Mesenchymal stem cell (in vitro differentiated cells and primary cell): ENCODE results near the gene DENND5B. TPM values are rescaled to one million over a fixed set of nuclear protein-coding genes. Genes with fewer than 3 reads are reported as not detected.

Source experiments
- DNase-seq: peaks from one replicate; pipeline ENCODE4 v3.0.0-alpha.2; 2013
- H2AFZ ChIP-seq: one replicate; pipeline ENCODE4 v1.6.1; 2013; ENCODE audit warnings: low read depth, mild to moderate bottlenecking, control low read depth, inconsistent platforms, low read length, moderate library complexity
- H2AK5ac ChIP-seq: 2 replicates; pipeline ENCODE4 v1.6.1; 2013; ENCODE audit warnings: low read length, moderate library complexity, mild to moderate bottlenecking, inconsistent platforms; ENCODE audit not compliant: severe bottlenecking
- H2BK120ac ChIP-seq: one replicate; pipeline ENCODE4 v1.6.1; 2013; ENCODE audit warnings: low read depth, mild to moderate bottlenecking, inconsistent platforms, low read length, moderate library complexity
- H2BK12ac ChIP-seq, 2 experiments: one replicate each; pipeline ENCODE4 v1.6.1; 2013; ENCODE audit warnings: inconsistent platforms in 2 of 2, low read length in 2 of 2, mild to moderate bottlenecking in 2 of 2, moderate library complexity in 2 of 2, control low read depth in 1 of 2
- H2BK15ac ChIP-seq: one replicate; pipeline ENCODE4 v1.6.1; 2013; ENCODE audit warnings: mild to moderate bottlenecking, low read depth, inconsistent platforms; ENCODE audit not compliant: poor library complexity, severe bottlenecking
- H2BK5ac ChIP-seq: 2 replicates; pipeline ENCODE4 v1.6.1; 2013; ENCODE audit warnings: low read depth, mild to moderate bottlenecking, low read length, control low read depth, inconsistent platforms; ENCODE audit not compliant: poor library complexity, severe bottlenecking
- H3K14ac ChIP-seq, 2 experiments: one replicate each; pipeline ENCODE4 v1.6.1; 2013; ENCODE audit warnings: inconsistent platforms in 2 of 2, low read length in 2 of 2, control low read depth in 1 of 2, mild to moderate bottlenecking in 1 of 2, moderate library complexity in 1 of 2
- H3K18ac ChIP-seq, 2 experiments: one replicate each; pipeline ENCODE4 v1.6.1; 2013; ENCODE audit warnings: inconsistent platforms in 2 of 2, low read length in 2 of 2, control low read depth in 1 of 2, low read depth in 1 of 2, mild to moderate bottlenecking in 1 of 2
- H3K23ac ChIP-seq, 2 experiments: one replicate each; pipeline ENCODE4 v1.6.1; 2013; ENCODE audit warnings: inconsistent platforms in 2 of 2, low read length in 2 of 2, mild to moderate bottlenecking in 2 of 2, moderate library complexity in 2 of 2, control low read depth in 1 of 2
- H3K27ac ChIP-seq: 2 replicates; pipeline ENCODE4 v1.5.1; 2013; ENCODE audit warnings: mild to moderate bottlenecking, moderate library complexity, low read length, control low read depth, inconsistent platforms; ENCODE audit not compliant: poor library complexity, severe bottlenecking
- H3K27me3 ChIP-seq, 2 experiments: 2 replicates each; pipeline versions ENCODE4 v1.6.1 to v1.7.0; 2013; ENCODE audit warnings: low read length in 2 of 2, mild to moderate bottlenecking in 2 of 2, moderate library complexity in 2 of 2, control low read depth in 1 of 2, inconsistent platforms in 1 of 2; ENCODE audit not compliant: control insufficient read depth in 1 of 2, insufficient read depth in 1 of 2
- H3K36me3 ChIP-seq, 2 experiments: 2 replicates each; pipeline versions ENCODE4 v1.6.1 to v1.7.0; 2013; ENCODE audit warnings: low read length in 2 of 2, control low read depth in 1 of 2, inconsistent platforms in 1 of 2, low read depth in 1 of 2, mild to moderate bottlenecking in 1 of 2; ENCODE audit not compliant: insufficient read depth in 2 of 2, control insufficient read depth in 1 of 2
- H3K4ac ChIP-seq, 2 experiments: one replicate each; pipeline ENCODE4 v1.6.1; 2013; ENCODE audit warnings: inconsistent platforms in 2 of 2, low read length in 2 of 2, mild to moderate bottlenecking in 2 of 2, moderate library complexity in 2 of 2, control low read depth in 1 of 2, low read depth in 1 of 2
- H3K4me1 ChIP-seq: 2 replicates; pipeline ENCODE4 v1.6.1; 2013; ENCODE audit warnings: low read depth, low read length, control low read depth; ENCODE audit not compliant: control insufficient read depth, insufficient read depth
- H3K4me2 ChIP-seq: 2 replicates; pipeline ENCODE4 v1.6.1; 2013; ENCODE audit warnings: low read length, mild to moderate bottlenecking, inconsistent platforms; ENCODE audit not compliant: poor library complexity, severe bottlenecking
- H3K4me3 ChIP-seq, 2 experiments: 2 replicates each; pipeline versions ENCODE4 v1.5.1 to v1.7.0; 2013; ENCODE audit warnings: low read length in 2 of 2, mild to moderate bottlenecking in 2 of 2, control low read depth in 1 of 2, low read depth in 1 of 2; ENCODE audit not compliant: insufficient read depth in 1 of 2
- H3K79me1 ChIP-seq: replicated peaks from 2 replicates; pipeline ENCODE4 v1.6.1; 2013; ENCODE audit warnings: mild to moderate bottlenecking, control low read depth, low read length, inconsistent platforms; ENCODE audit not compliant: poor library complexity, severe bottlenecking
- H3K9ac ChIP-seq: 2 replicates; pipeline ENCODE4 v1.7.0; 2013; ENCODE audit warnings: mild to moderate bottlenecking, low read length, moderate library complexity
- H3K9me3 ChIP-seq: 2 replicates; pipeline ENCODE4 v1.7.0; 2013; ENCODE audit warnings: mild to moderate bottlenecking, low read length; ENCODE audit not compliant: control insufficient read depth
- H4K8ac ChIP-seq: one replicate; pipeline ENCODE4 v1.6.1; 2013; ENCODE audit warnings: inconsistent platforms, mild to moderate bottlenecking, low read length, moderate library complexity
- H4K91ac ChIP-seq: one replicate; pipeline ENCODE4 v1.6.1; 2013; ENCODE audit warnings: mild to moderate bottlenecking, low read length, inconsistent platforms
- WGBS: methylation state at CpG from one replicate; pipeline ENCODE4 v1.1.7; 2013; ENCODE audit warnings: mixed read lengths; 5-methylcytosine and 5-hydroxymethylcytosine counted together
- small RNA-seq: library from polyadenylated mRNA; stranded (forward); fragments of <200 nt; extraction: miRNeasy Mini kit (QIAGEN cat#:217004); gene quantifications from one replicate; pipeline ENCODE3, GENCODE V24; 2013; ENCODE audit warnings: low read depth

The DENND5B gene

GRCh38 chr12:31339831-31340622 is 250.9 kb downstream of the DENND5B start:
- Histone ChIP-seq H3K18ac (no peak overlapping the region), H3K27ac (no peak overlapping the region), H4K8ac (no peak overlapping the region), H3K36me3 (no peaks in the 10 kb centered on the region), H2AFZ (no peak overlapping the region), H3K4me2 (no peak overlapping the region), H2BK15ac (no peak overlapping the region), H4K91ac (no peak overlapping the region), H3K9ac (no peak overlapping the region), H3K14ac (no peak overlapping the region), H3K4me3 (no peak overlapping the region), H3K9me3 (no peaks in the 10 kb centered on the region), H3K23ac (no peak overlapping the region), H3K4ac (no peak overlapping the region), H3K4me1 (no peaks in the 10 kb centered on the region), H3K79me1 (no peaks in the 10 kb centered on the region), H3K27me3 (no peaks in the 10 kb centered on the region), H2AK5ac (no peak overlapping the region), H2BK12ac (no peak overlapping the region), H2BK120ac (no peak overlapping the region), H2BK5ac (no peak overlapping the region)
- no peak for DNase-seq
- 85% methylated on average over 8 of the region's 10 CpGs for WGBS

- H3K79me1 ChIP-seq = no peaks in the 10 kb centered on the region
- no peak overlapping the region for H3K14ac ChIP-seq
- no peak overlapping the region for H3K9ac ChIP-seq
- H3K4me2 ChIP-seq = no peak overlapping the region
- H3K27me3 ChIP-seq = no peaks in the 10 kb centered on the region
- no peak overlapping the region for H2AK5ac ChIP-seq
- no peak overlapping the region for H2BK120ac ChIP-seq
- H3K23ac ChIP-seq = no peak overlapping the region
- H2AFZ ChIP-seq = no peak overlapping the region
- H3K4ac ChIP-seq = no peak overlapping the region
- H3K36me3 ChIP-seq = no peaks in the 10 kb centered on the region
- DNase-seq = no peak
- H4K91ac ChIP-seq = no peak overlapping the region
- no peak overlapping the region for H4K8ac ChIP-seq
- no peak overlapping the region for H3K18ac ChIP-seq
- H3K4me1 ChIP-seq = no peaks in the 10 kb centered on the region
- no peaks in the 10 kb centered on the region for H3K9me3 ChIP-seq
- H3K27ac ChIP-seq = no peak overlapping the region
- no peak overlapping the region for H2BK15ac ChIP-seq
- H2BK12ac ChIP-seq = no peak overlapping the region
- no peak overlapping the region for H2BK5ac ChIP-seq
- H3K4me3 ChIP-seq = no peak overlapping the region
- WGBS = 48% methylated on average over 3 of the region's 4 CpGs
These were observed 253.0 kb downstream of the DENND5B start for GRCh38 chr12:31337952-31338351.

Small RNAs within 50 kb of the gene (small RNA-seq; reads per million reads assigned to genes)
- not detected for gene RF00019
- not detected for gene RF00026
- gene RNU5F-4P = not detected
- not detected for gene RNU6-618P
- not detected for gene RPL31P50
